Liver (tissue), 9 donors: ENCODE results near the gene AP2A2. TPM values are rescaled to one million over a fixed set of nuclear protein-coding genes. Genes with fewer than 3 reads are reported as not detected.

Experiments
- DNase-seq: peaks from one replicate; pipeline ENCODE4 v3.0.0-alpha.2; 2017; ENCODE audit warnings: low spot score
- H3K27ac ChIP-seq, 2 donors: one replicate each; pipeline ENCODE4 v1.7.0; 2013; ENCODE audit warnings: inconsistent platforms in 2 of 2, low read length in 2 of 2, control low read depth in 1 of 2, low read depth in 1 of 2, mild to moderate bottlenecking in 1 of 2
- H3K27me3 ChIP-seq, 4 donors: one replicate each; pipeline versions ENCODE4 v1.6.1 to v1.7.0; 2013; ENCODE audit warnings: low read length in 3 of 4, inconsistent platforms in 1 of 4, mild to moderate bottlenecking in 1 of 4, moderate library complexity in 1 of 4; ENCODE audit not compliant: control insufficient read depth in 4 of 4, insufficient read depth in 4 of 4
- H3K36me3 ChIP-seq, 4 donors: one replicate each; pipeline versions ENCODE4 v1.6.1 to v1.7.0; 2013; ENCODE audit warnings: low read length in 3 of 4, mild to moderate bottlenecking in 3 of 4, low read depth in 1 of 4, moderate library complexity in 1 of 4; ENCODE audit not compliant: control insufficient read depth in 4 of 4, insufficient read depth in 3 of 4
- H3K4me1 ChIP-seq, 4 donors: one replicate each; pipeline versions ENCODE4 v1.6.1 to v1.7.0; 2013; ENCODE audit warnings: low read length in 3 of 4, mild to moderate bottlenecking in 3 of 4, moderate library complexity in 1 of 4; ENCODE audit not compliant: control insufficient read depth in 4 of 4, insufficient read depth in 4 of 4
- H3K4me3 ChIP-seq, 3 donors: one replicate each; pipeline versions ENCODE4 v1.6.1 to v1.7.0; 2013; ENCODE audit warnings: low read length in 3 of 3, control low read depth in 1 of 3, low read depth in 1 of 3, mild to moderate bottlenecking in 1 of 3
- H3K9ac ChIP-seq, 2 donors: one replicate each; pipeline ENCODE4 v1.7.0; 2013; ENCODE audit warnings: low read length in 2 of 2, mild to moderate bottlenecking in 2 of 2, moderate library complexity in 2 of 2, control low read depth in 1 of 2, low read depth in 1 of 2
- H3K9me3 ChIP-seq, 4 donors: one replicate each; pipeline versions ENCODE4 v1.6.1 to v1.7.0; 2013; ENCODE audit warnings: low read length in 3 of 4; ENCODE audit not compliant: control insufficient read depth in 4 of 4
- EGR1 ChIP-seq, 2 donors: IDR thresholded peaks; 2 replicates each; pipeline ENCODE4 v1.6.1; 2016 to 2018; ENCODE audit warnings: antibody characterized with exemption in 2 of 2, low read depth in 2 of 2
- FOXA1 ChIP-seq: IDR thresholded peaks from 2 replicates; pipeline ENCODE4 v1.6.1; 2016; ENCODE audit warnings: antibody characterized with exemption
- FOXA2 ChIP-seq: IDR thresholded peaks from 2 replicates; pipeline ENCODE4 v1.6.1; 2016; ENCODE audit warnings: antibody characterized with exemption
- GABPA ChIP-seq, 2 donors: IDR thresholded peaks in 1 of 2; conservative IDR thresholded peaks in 1 of 2; 2 replicates each; pipeline ENCODE4 v1.6.1; 2016; ENCODE audit warnings: antibody characterized with exemption in 2 of 2, mild to moderate bottlenecking in 1 of 2, moderate library complexity in 1 of 2
- HNF4A ChIP-seq, 2 donors: conservative IDR thresholded peaks; 2 replicates each; pipeline ENCODE4 v1.6.1; 2016; ENCODE audit warnings: antibody characterized with exemption in 2 of 2, mild to moderate bottlenecking in 2 of 2
- HNF4G ChIP-seq: IDR thresholded peaks from 2 replicates; pipeline ENCODE4 v1.6.1; 2016; ENCODE audit warnings: antibody characterized with exemption
- JUND ChIP-seq, 2 donors: IDR thresholded peaks; 2 replicates each; pipeline ENCODE4 v1.6.1; 2016; ENCODE audit warnings: antibody characterized with exemption in 2 of 2
- MAX ChIP-seq: IDR thresholded peaks from 2 replicates; pipeline ENCODE4 v1.6.1; 2016; ENCODE audit warnings: antibody characterized with exemption
- NR2F2 ChIP-seq: IDR thresholded peaks from 2 replicates; pipeline ENCODE4 v1.6.1; 2016; ENCODE audit warnings: antibody characterized with exemption
- RAD21 ChIP-seq, 2 donors: IDR thresholded peaks; 2 replicates each; pipeline ENCODE4 v1.6.1; 2016; ENCODE audit warnings: antibody characterized with exemption in 2 of 2, mild to moderate bottlenecking in 2 of 2
- REST ChIP-seq: IDR thresholded peaks from 2 replicates; pipeline ENCODE4 v1.6.1; 2016; ENCODE audit warnings: antibody characterized with exemption, mild to moderate bottlenecking
- RXRA ChIP-seq, 2 donors: IDR thresholded peaks; 2 replicates each; pipeline ENCODE4 v1.6.1; 2017 to 2018; ENCODE audit warnings: antibody characterized with exemption in 2 of 2, mild to moderate bottlenecking in 1 of 2
- SP1 ChIP-seq: IDR thresholded peaks from 2 replicates; pipeline ENCODE4 v1.6.1; 2018; ENCODE audit warnings: antibody characterized with exemption, mild to moderate bottlenecking
- TAF1 ChIP-seq: conservative IDR thresholded peaks from 2 replicates; pipeline ENCODE4 v1.6.1; 2016; ENCODE audit warnings: antibody characterized with exemption, mild to moderate bottlenecking
- YY1 ChIP-seq: IDR thresholded peaks from 2 replicates; pipeline ENCODE4 v1.6.1; 2016; ENCODE audit warnings: antibody characterized with exemption, mild to moderate bottlenecking
- WGBS: extraction: QIAGEN DNeasy Blood & Tissue Kit; methylation state at CpG from one replicate; pipeline ENCODE4 v1.1.7; 2013; 5-methylcytosine and 5-hydroxymethylcytosine counted together
- polyA plus RNA-seq, 2 donors: library from polyadenylated mRNA; stranded (reverse) in 1 of 2; unstranded in 1 of 2; fragments of 200-250 nt in 1 of 2; fragments of >200 nt in 1 of 2; fragmentation: Nextera tagmentation in 1 of 2; extraction: Ambion mirVana in 1 of 2; gene quantifications; one replicate each; pipeline versions ENCODE4 v1.2.1 to v1.2.3, GENCODE V29; 2013 to 2015
- total RNA-seq, 2 donors: library from RNA; depleted of rRNA; stranded (reverse); fragments of >200 nt; gene quantifications; one replicate each; pipeline ENCODE4 v1.2.3, GENCODE V29; 2014
- TF ChIP-seq, protein P1 (sequence below): fragments of 150-350 bp; IDR thresholded peaks from 2 replicates; pipeline ENCODE4 v1.5.1; 2017; ENCODE audit warnings: improper control_type of control experiment, low read depth, low read length; ENCODE audit not compliant: missing input control
- TF ChIP-seq, protein P2 (sequence below): IDR thresholded peaks from 2 replicates; pipeline ENCODE4 v1.6.1; 2016; ENCODE audit warnings: antibody characterized with exemption
- TF ChIP-seq, protein P3 (sequence below): IDR thresholded peaks from 2 replicates; pipeline ENCODE4 v1.6.1; 2016; ENCODE audit warnings: antibody characterized with exemption
- donor health status: healthy.
- donor health status: healthy.
- donor health status: healthy.
- donor health status: healthy.
- donor health status: healthy.

Gene AP2A2
- total and polyA plus RNA-seq, 4 donors: 20.5 to 39.7 (median 23.8) TPM

DNA sequence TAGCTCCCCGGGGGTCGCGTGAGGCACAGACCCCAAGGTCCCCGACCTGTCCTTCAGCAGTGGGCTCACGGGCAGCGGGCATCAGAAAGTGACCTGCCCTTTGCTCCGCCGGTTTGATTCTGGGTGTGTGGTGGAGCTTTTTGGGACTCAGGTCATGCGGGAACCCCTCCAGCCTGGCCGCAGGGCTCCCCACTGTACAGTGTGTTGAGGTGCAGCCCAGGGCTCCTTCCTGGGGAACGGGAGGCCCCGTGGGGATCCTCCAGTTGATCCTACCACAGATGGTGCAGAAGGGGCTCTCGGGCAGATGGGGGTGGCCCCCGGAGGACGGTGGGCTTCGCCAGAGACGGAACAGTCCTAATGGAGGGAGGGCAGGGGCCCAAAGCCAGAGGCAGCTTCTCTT lies 86.6 kb downstream of the AP2A2 start:
- TF ChIP-seq JUND (IDR thresholded peaks at IDR 0.05) (no peak), EGR1 (IDR thresholded peaks at IDR 0.05; ENCODE audit: low read depth in 2 of 2) (no peak), RXRA (IDR thresholded peaks at IDR 0.05) (no peak), HNF4G (no peak), FOXA1 (no peak), RAD21 (IDR thresholded peaks at IDR 0.05) (no peak), HNF4A (conservative IDR thresholded peaks at IDR 0.05) (no peak), TAF1 (no peak), SP1 (no peak), REST (no peak), YY1 (no peak), FOXA2 (no peak), NR2F2 (no peak), GABPA (IDR thresholded peaks at IDR 0.05 in 1 of 2, conservative IDR thresholded peaks at IDR 0.05 in 1 of 2) (no peak), MAX (no peak)
- TF ChIP-seq, protein P1, sequence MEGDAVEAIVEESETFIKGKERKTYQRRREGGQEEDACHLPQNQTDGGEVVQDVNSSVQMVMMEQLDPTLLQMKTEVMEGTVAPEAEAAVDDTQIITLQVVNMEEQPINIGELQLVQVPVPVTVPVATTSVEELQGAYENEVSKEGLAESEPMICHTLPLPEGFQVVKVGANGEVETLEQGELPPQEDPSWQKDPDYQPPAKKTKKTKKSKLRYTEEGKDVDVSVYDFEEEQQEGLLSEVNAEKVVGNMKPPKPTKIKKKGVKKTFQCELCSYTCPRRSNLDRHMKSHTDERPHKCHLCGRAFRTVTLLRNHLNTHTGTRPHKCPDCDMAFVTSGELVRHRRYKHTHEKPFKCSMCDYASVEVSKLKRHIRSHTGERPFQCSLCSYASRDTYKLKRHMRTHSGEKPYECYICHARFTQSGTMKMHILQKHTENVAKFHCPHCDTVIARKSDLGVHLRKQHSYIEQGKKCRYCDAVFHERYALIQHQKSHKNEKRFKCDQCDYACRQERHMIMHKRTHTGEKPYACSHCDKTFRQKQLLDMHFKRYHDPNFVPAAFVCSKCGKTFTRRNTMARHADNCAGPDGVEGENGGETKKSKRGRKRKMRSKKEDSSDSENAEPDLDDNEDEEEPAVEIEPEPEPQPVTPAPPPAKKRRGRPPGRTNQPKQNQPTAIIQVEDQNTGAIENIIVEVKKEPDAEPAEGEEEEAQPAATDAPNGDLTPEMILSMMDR: no peak
- TF ChIP-seq, protein P2, sequence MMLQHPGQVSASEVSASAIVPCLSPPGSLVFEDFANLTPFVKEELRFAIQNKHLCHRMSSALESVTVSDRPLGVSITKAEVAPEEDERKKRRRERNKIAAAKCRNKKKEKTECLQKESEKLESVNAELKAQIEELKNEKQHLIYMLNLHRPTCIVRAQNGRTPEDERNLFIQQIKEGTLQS: no peak
- TF ChIP-seq, protein P3, sequence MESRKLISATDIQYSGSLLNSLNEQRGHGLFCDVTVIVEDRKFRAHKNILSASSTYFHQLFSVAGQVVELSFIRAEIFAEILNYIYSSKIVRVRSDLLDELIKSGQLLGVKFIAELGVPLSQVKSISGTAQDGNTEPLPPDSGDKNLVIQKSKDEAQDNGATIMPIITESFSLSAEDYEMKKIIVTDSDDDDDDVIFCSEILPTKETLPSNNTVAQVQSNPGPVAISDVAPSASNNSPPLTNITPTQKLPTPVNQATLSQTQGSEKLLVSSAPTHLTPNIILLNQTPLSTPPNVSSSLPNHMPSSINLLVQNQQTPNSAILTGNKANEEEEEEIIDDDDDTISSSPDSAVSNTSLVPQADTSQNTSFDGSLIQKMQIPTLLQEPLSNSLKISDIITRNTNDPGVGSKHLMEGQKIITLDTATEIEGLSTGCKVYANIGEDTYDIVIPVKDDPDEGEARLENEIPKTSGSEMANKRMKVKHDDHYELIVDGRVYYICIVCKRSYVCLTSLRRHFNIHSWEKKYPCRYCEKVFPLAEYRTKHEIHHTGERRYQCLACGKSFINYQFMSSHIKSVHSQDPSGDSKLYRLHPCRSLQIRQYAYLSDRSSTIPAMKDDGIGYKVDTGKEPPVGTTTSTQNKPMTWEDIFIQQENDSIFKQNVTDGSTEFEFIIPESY: no peak
- H3K9me3 ChIP-seq: no peaks in the 10 kb centered on the region
- H3K27me3 ChIP-seq: no peaks in the 10 kb centered on the region
- H3K27ac ChIP-seq: no peak overlapping the region
- no peaks in the 10 kb centered on the region for H3K4me1 ChIP-seq
- peaks cover 8 to 54% (median 28%) of the 10 kb centered on the region in 4 donors for H3K36me3 ChIP-seq
- no peak overlapping the region for H3K9ac ChIP-seq
- H3K4me3 ChIP-seq: no peak overlapping the region
- DNase-seq: no peak
- 96% methylated on average over 17 of the region's 17 CpGs for WGBS
